ENCODE results near the gene PTGDR2.

DNA sequence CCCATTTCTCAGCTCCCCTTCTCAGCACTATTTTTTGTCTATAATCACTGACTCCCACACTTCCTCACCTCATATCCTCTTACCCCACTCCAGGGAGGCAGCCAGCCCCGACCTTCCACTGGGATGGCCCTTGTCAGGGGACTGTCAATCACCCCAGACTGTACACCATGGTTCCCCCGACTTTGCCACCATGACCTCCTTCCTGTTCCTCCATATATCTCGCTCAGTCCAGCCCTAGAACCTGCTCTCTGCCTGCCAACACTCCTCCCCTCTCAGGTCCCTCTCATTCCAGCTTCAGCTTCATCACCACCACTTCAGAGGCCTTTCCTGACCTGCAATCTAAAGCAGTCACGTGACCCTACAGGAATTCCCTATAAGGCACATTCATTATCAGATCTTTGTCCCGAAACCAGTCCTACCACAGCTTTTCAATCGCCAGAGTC lies 34.1 kb upstream of the PTGDR2 start:
- TF ChIP-seq CTCF (IDR thresholded peaks at IDR 0.05) (no peak), NFE2L1 (CRISPR knock-in tag; IDR thresholded peaks at IDR 0.05) (no peak)
